ENCODE data around the gene NANOS2.

Gene NANOS2

GRCh38 chr19:45918721-45919120 is 4.1 kb upstream of the NANOS2 start:
- no peaks in the 10 kb centered on the region for H3F3A ChIP-seq (ENCODE audit: insufficient read depth, low read length)
- H3K4me2 ChIP-seq (ENCODE audit: low read length) = no peak overlapping the region
- no peaks in the 10 kb centered on the region for H3K9me3 ChIP-seq (ENCODE audit: low read length)
- peaks cover 4% of the 10 kb centered on the region; the same call in 1 of the 2 replicates for H3K27me3 ChIP-seq (ENCODE audit: insufficient read depth, low read length)
- H3K27ac ChIP-seq (ENCODE audit: low read depth, low read length, poor library complexity, severe bottlenecking) = no peak overlapping the region
- TF ChIP-seq EZH2 (IDR thresholded peaks at IDR 0.05; ENCODE audit: borderline replicate concordance, low read length) = no peak
- TF ChIP-seq CTCF (IDR thresholded peaks at IDR 0.05; ENCODE audit: low read length) = no peak
- no peaks in the 10 kb centered on the region for H3K36me3 ChIP-seq (ENCODE audit: insufficient read depth, low read length)
- no peaks in the 10 kb centered on the region for H3K9me2 ChIP-seq (ENCODE audit: low read depth, low read length)
- H4K20me1 ChIP-seq (ENCODE audit: insufficient read depth, low read length) = no peaks in the 10 kb centered on the region
- no peak overlapping the region for H3K4me3 ChIP-seq (ENCODE audit: low read depth, low read length, poor library complexity, severe bottlenecking)
- no peak overlapping the region for H3K9ac ChIP-seq (ENCODE audit: low read length)
- H3K4me1 ChIP-seq (ENCODE audit: insufficient read depth, low read length, severe bottlenecking) = no peaks in the 10 kb centered on the region
- no peaks in the 10 kb centered on the region for H3K79me2 ChIP-seq (ENCODE audit: insufficient read depth, low read length)
- H2AFZ ChIP-seq (ENCODE audit: low read length) = no peak overlapping the region

GRCh38 chr19:45917421-45918091 is 3.0 kb upstream of the NANOS2 start:
- TF ChIP-seq EZH2 (IDR thresholded peaks at IDR 0.05; ENCODE audit: borderline replicate concordance, low read length) = no peak
- TF ChIP-seq CTCF (IDR thresholded peaks at IDR 0.05; ENCODE audit: low read length) = no peak
- Histone ChIP-seq H3K9me3 (ENCODE audit: low read length) (no peaks in the 10 kb centered on the region), H3K4me3 (ENCODE audit: low read depth, low read length, poor library complexity, severe bottlenecking) (no peak overlapping the region), H3K4me1 (ENCODE audit: insufficient read depth, low read length, severe bottlenecking) (no peaks in the 10 kb centered on the region), H3K4me2 (ENCODE audit: low read length) (no peak overlapping the region), H4K20me1 (ENCODE audit: insufficient read depth, low read length) (no peaks in the 10 kb centered on the region), H3K79me2 (ENCODE audit: insufficient read depth, low read length) (no peaks in the 10 kb centered on the region), H3F3A (ENCODE audit: insufficient read depth, low read length) (no peaks in the 10 kb centered on the region), H3K9ac (ENCODE audit: low read length) (no peak overlapping the region), H3K27ac (ENCODE audit: low read depth, low read length, poor library complexity, severe bottlenecking) (no peak overlapping the region), H2AFZ (ENCODE audit: low read length) (no peak overlapping the region), H3K9me2 (ENCODE audit: low read depth, low read length) (no peaks in the 10 kb centered on the region), H3K36me3 (ENCODE audit: insufficient read depth, low read length) (no peaks in the 10 kb centered on the region; the same call in 1 of the 2 replicates), H3K27me3 (ENCODE audit: insufficient read depth, low read length) (peaks cover 4% of the 10 kb centered on the region; the same call in 1 of the 2 replicates)

GRCh38 chr19:45911291-45911690 is 3.3 kb downstream of the NANOS2 start:
- Histone ChIP-seq H3K4me1 (ENCODE audit: insufficient read depth, low read length, severe bottlenecking) (no peaks in the 10 kb centered on the region), H3F3A (ENCODE audit: insufficient read depth, low read length) (no peaks in the 10 kb centered on the region), H3K9me3 (ENCODE audit: low read length) (no peaks in the 10 kb centered on the region), H2AFZ (ENCODE audit: low read length) (no peak overlapping the region), H3K79me2 (ENCODE audit: insufficient read depth, low read length) (no peaks in the 10 kb centered on the region), H3K36me3 (ENCODE audit: insufficient read depth, low read length) (no peaks in the 10 kb centered on the region; the same call in 1 of the 2 replicates), H3K27ac (ENCODE audit: low read depth, low read length, poor library complexity, severe bottlenecking) (no peak overlapping the region), H3K4me2 (ENCODE audit: low read length) (no peak overlapping the region), H3K27me3 (ENCODE audit: insufficient read depth, low read length) (peaks cover 5% of the 10 kb centered on the region; the same call in 1 of the 2 replicates), H3K9ac (ENCODE audit: low read length) (no peak overlapping the region), H3K4me3 (ENCODE audit: low read depth, low read length, poor library complexity, severe bottlenecking) (no peak overlapping the region), H4K20me1 (ENCODE audit: insufficient read depth, low read length) (no peaks in the 10 kb centered on the region), H3K9me2 (ENCODE audit: low read depth, low read length) (no peaks in the 10 kb centered on the region)
- TF ChIP-seq EZH2 (IDR thresholded peaks at IDR 0.05; ENCODE audit: borderline replicate concordance, low read length) = no peak

- H3K27me3 ChIP-seq (ENCODE audit: insufficient read depth, low read length) = peaks cover 5% of the 10 kb centered on the region; the same call in 1 of the 2 replicates
- no peaks in the 10 kb centered on the region for H3K4me1 ChIP-seq (ENCODE audit: insufficient read depth, low read length, severe bottlenecking)
- no peaks in the 10 kb centered on the region for H3F3A ChIP-seq (ENCODE audit: insufficient read depth, low read length)
- TF ChIP-seq CTCF (IDR thresholded peaks at IDR 0.05; ENCODE audit: low read length) = no peak
- no peak for TF ChIP-seq EZH2 (IDR thresholded peaks at IDR 0.05; ENCODE audit: borderline replicate concordance, low read length)
- no peak overlapping the region for H2AFZ ChIP-seq (ENCODE audit: low read length)
- H4K20me1 ChIP-seq (ENCODE audit: insufficient read depth, low read length) = no peaks in the 10 kb centered on the region
- no peaks in the 10 kb centered on the region; the same call in 1 of the 2 replicates for H3K36me3 ChIP-seq (ENCODE audit: insufficient read depth, low read length)
- H3K9me3 ChIP-seq (ENCODE audit: low read length) = no peaks in the 10 kb centered on the region
- no peak overlapping the region for H3K4me3 ChIP-seq (ENCODE audit: low read depth, low read length, poor library complexity, severe bottlenecking)
- H3K9ac ChIP-seq (ENCODE audit: low read length) = no peak overlapping the region
- no peak overlapping the region for H3K4me2 ChIP-seq (ENCODE audit: low read length)
- no peaks in the 10 kb centered on the region for H3K9me2 ChIP-seq (ENCODE audit: low read depth, low read length)
- H3K79me2 ChIP-seq (ENCODE audit: insufficient read depth, low read length) = no peaks in the 10 kb centered on the region
- H3K27ac ChIP-seq (ENCODE audit: low read depth, low read length, poor library complexity, severe bottlenecking) = no peak overlapping the region
These were observed 5.6 kb downstream of the NANOS2 start for GRCh38 chr19:45908956-45909355.

Data from OCI-LY1 (cell line).